Cardiac muscle cell (in vitro differentiated cells and primary cell): ENCODE data around the gene RENBP. TPM values are rescaled to one million over a fixed set of nuclear protein-coding genes. Genes with fewer than 3 reads are reported as not detected.
A peak's percentile ranks its signal among the peaks of the same experiment; 100 is the strongest.

Experiments
- DNase-seq, 2 donors: peaks; one replicate each; pipeline versions ENCODE4 v3.0.0 to v3.0.0-alpha.2; 2010 to 2017; ENCODE audit warnings: low read depth in 1 of 2, low spot score in 1 of 2
- H3K27ac ChIP-seq: fragments of 200-600 bp; sonication (generic); 2 replicates; pipeline ENCODE4 v1.5.1; 2016
- H3K27me3 ChIP-seq: fragments of 200-600 bp; sonication (generic); 2 replicates; pipeline ENCODE4 v1.6.0; 2016; ENCODE audit warnings: control low read depth
- H3K36me3 ChIP-seq: fragments of 200-600 bp; sonication (generic); 2 replicates; pipeline ENCODE4 v1.5.1; 2016; ENCODE audit warnings: control low read depth
- H3K4me1 ChIP-seq: fragments of 200-600 bp; sonication (generic); 2 replicates; pipeline ENCODE4 v1.8.1; 2017; ENCODE audit warnings: low read depth, mild to moderate bottlenecking, mixed run types
- H3K4me3 ChIP-seq: fragments of 200-600 bp; sonication (generic); 2 replicates; pipeline ENCODE4 v1.5.1; 2016; ENCODE audit warnings: mild to moderate bottlenecking
- H3K9me3 ChIP-seq: fragments of 200-600 bp; sonication (generic); 2 replicates; pipeline ENCODE4 v1.5.1; 2017; ENCODE audit warnings: low read depth, mild to moderate bottlenecking, control low read depth
- polyA plus RNA-seq: library from polyadenylated mRNA; unstranded; fragments of >200 nt; fragmentation: Nextera tagmentation; extraction: Ambion mirVana; gene quantifications from 2 replicates; pipeline ENCODE4 v1.2.1, GENCODE V29; 2016
- total RNA-seq: library from RNA; depleted of rRNA; stranded (reverse); fragments of >200 nt; gene quantifications from 2 replicates; pipeline ENCODE4 v1.2.3, GENCODE V29; 2016
- TF ChIP-seq, protein P1 (sequence below): IDR thresholded peaks from 2 replicates; pipeline ENCODE4 v1.5.1; 2012; ENCODE audit warnings: low read depth, mild to moderate bottlenecking, low read length

RENBP gene
- total and polyA plus RNA-seq, 2 experiments from 2014 or later: 7.4 to 12.4 TPM

DNA sequence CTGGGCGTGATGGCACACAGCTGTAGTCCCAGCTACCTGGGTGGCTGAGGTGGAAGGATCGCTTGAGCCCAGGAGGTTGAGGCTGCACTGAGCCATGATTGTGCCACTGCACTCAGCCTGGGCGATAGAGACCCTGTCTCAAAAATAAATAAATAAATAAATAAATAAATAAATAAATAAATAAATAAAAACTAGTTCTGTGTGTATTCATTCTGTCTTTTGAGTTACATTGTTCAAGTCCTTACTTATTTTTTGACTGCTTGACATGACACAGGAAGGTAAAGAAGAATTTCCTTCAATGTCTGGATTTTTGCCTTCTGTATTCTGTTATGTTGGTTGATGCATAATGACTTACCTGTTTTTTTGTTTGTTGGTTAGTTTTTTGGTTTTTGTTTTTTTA is 7.4 kb downstream of the RENBP start:
- Histone ChIP-seq H3K9me3 (no peaks in the 10 kb centered on the region), H3K4me3 (no peak overlapping the region), H3K27me3 (no peaks in the 10 kb centered on the region), H3K27ac (no peak overlapping the region), H3K36me3 (no peaks in the 10 kb centered on the region), H3K4me1 (no peaks in the 10 kb centered on the region)
- TF ChIP-seq, protein P1, sequence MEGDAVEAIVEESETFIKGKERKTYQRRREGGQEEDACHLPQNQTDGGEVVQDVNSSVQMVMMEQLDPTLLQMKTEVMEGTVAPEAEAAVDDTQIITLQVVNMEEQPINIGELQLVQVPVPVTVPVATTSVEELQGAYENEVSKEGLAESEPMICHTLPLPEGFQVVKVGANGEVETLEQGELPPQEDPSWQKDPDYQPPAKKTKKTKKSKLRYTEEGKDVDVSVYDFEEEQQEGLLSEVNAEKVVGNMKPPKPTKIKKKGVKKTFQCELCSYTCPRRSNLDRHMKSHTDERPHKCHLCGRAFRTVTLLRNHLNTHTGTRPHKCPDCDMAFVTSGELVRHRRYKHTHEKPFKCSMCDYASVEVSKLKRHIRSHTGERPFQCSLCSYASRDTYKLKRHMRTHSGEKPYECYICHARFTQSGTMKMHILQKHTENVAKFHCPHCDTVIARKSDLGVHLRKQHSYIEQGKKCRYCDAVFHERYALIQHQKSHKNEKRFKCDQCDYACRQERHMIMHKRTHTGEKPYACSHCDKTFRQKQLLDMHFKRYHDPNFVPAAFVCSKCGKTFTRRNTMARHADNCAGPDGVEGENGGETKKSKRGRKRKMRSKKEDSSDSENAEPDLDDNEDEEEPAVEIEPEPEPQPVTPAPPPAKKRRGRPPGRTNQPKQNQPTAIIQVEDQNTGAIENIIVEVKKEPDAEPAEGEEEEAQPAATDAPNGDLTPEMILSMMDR: no peak
- no peak for DNase-seq

DNA sequence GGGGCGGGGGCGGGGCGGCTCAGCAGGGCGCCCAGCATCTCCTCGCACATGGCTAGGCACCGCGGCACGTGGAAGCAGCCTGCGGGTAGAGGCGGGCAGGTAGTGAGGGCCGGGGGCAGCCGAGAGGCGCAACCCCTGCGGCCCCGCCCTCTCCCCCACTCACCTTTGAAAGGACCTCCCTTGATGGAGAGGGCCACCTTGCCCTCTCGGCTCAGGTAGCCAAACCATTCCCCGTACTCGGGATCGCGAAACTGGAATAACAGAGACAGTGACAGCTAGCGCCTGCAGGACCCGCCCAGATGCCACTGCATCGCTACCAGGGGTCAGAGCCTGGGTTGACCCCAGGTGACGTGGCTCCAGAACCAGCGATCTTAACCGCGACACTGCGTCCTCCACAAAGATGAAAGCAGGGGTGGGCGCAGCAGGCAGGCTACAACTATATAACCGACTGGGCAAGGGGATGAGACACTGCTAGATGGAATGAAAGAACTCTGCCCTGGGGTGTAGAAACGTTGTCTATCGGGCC is 9.1 kb downstream of the RENBP start:
- peak overlapping the region; percentile 40 for H3K4me3 ChIP-seq
- no peaks in the 10 kb centered on the region for H3K27me3 ChIP-seq
- no peaks in the 10 kb centered on the region for H3K36me3 ChIP-seq
- no peak for DNase-seq
- no peaks in the 10 kb centered on the region for H3K9me3 ChIP-seq
- TF ChIP-seq, protein P1: no peak
- H3K4me1 ChIP-seq: no peaks in the 10 kb centered on the region
- H3K27ac ChIP-seq: no peak overlapping the region

DNA sequence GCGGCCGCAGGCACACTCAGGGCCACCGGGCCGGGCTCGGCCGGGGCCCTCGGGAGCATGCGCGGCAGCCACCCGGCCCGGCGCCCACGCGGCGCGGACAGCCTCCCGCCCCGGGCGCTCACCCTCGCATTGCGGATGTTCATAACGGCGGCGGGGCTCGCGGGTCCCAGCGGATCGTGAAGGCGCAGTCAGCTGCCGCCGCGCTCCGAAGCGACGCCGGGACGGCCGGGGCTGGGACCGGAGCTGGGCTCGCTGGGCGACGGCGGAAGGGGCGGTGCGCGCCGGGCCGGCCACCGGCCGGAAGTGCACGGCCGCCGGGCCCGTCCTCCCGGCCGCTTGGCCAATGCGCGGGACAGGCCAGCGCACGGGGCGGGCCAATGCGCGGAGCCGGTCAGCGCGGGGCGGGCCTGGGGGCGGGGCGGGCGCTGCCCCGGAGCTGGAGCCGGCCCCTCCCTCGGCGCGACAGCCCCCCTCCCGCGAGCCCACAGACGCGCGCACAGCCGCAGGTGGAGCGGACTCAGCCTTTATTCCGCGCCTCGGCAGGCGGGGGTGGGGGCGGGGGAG is 9.6 kb downstream of the RENBP start, which contains the start of gene NAA10:
Gene NAA10, minus strand, starts transcription at position 276 of the 564 bp plus-strand sequence. Its CDS starts 133 bp downstream, at position 143.
- DNase-seq: peak; percentile 77 to 84
- H3K4me1 ChIP-seq: no peaks in the 10 kb centered on the region
- H3K4me3 ChIP-seq: peak within 1 kb of the TSS; percentile 78
- peak within 1 kb of the TSS; percentile 53 for H3K27ac ChIP-seq
- no peaks in the 10 kb centered on the region for H3K9me3 ChIP-seq
- TF ChIP-seq, protein P1: no peak
- no peaks in the 10 kb centered on the region for H3K27me3 ChIP-seq
- no peaks in the 10 kb centered on the region for H3K36me3 ChIP-seq

DNA sequence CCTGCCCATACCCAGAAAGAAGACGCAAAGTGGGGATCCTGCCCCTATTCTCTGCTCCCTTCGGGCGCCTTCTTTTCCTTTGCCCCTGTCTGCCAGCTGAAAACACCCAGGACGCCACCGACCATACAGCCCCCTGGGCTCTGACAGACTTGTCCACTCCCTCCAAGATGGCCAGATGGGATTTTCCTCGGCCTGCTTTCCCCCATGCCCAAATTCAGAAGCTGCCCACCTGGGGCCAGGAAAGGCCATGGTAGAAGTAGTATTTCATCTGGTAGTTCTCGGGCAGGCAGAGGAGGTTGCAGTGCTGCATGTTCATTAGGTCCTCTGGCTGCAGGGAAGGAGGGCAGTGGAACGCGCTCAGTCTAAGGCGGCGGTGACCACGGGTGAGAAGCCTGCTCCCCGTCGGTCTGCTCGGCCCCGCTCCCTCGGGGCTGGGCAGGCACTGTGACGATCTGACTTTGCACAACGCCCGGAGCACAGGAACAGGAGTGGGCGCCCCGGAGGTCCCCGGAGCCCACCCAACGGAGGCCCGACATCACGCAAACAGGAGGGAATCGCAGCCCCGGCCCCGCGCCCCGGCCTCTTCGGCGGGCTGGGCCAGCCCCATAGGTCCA is 10.2 kb downstream of the RENBP start:
- DNase-seq: no peak
- Histone ChIP-seq H3K9me3 (no peaks in the 10 kb centered on the region), H3K4me3 (peak overlapping the region; percentile 78), H3K27me3 (no peaks in the 10 kb centered on the region), H3K4me1 (no peaks in the 10 kb centered on the region), H3K36me3 (no peaks in the 10 kb centered on the region), H3K27ac (peak overlapping the region; percentile 53)
- TF ChIP-seq, protein P1: no peak

DNA sequence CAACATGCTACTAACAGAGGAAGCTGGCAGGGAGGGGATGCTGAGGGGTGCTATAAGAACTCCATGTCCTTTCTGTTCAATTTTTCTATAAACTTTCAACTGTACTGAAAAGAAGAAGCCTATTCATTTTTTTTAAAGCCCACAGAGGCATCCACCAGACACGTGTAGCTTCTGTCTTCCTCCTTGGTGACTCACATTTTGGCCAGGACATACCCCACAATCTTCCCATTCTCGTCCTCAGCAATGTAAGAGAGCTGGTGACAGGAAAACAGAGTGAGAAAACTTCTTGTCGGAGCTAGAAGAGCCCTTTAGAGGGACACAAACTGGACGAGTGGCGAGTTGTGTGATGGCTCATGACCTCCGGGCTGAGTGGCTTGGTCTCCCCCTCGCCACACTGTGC is 10.7 kb downstream of the RENBP start:
- TF ChIP-seq, protein P1: no peak
- DNase-seq: peak in 1 of 2 donors; percentile 32
- H3K4me3 ChIP-seq: peak overlapping the region; percentile 78
- H3K27me3 ChIP-seq: no peaks in the 10 kb centered on the region
- no peaks in the 10 kb centered on the region for H3K9me3 ChIP-seq
- H3K36me3 ChIP-seq: no peaks in the 10 kb centered on the region
- no peak overlapping the region for H3K27ac ChIP-seq
- no peaks in the 10 kb centered on the region for H3K4me1 ChIP-seq
